Activated CD4-positive, alpha-beta T cell treated with anti-CD3 and anti-CD28 coated beads for 1 hour (primary cell): ENCODE data around the gene TMEM59L.

ENCODE experiments used
- DNase-seq: peaks from one replicate; pipeline ENCODE4 v3.0.0-alpha.2; 2020

The TMEM59L gene

DNA sequence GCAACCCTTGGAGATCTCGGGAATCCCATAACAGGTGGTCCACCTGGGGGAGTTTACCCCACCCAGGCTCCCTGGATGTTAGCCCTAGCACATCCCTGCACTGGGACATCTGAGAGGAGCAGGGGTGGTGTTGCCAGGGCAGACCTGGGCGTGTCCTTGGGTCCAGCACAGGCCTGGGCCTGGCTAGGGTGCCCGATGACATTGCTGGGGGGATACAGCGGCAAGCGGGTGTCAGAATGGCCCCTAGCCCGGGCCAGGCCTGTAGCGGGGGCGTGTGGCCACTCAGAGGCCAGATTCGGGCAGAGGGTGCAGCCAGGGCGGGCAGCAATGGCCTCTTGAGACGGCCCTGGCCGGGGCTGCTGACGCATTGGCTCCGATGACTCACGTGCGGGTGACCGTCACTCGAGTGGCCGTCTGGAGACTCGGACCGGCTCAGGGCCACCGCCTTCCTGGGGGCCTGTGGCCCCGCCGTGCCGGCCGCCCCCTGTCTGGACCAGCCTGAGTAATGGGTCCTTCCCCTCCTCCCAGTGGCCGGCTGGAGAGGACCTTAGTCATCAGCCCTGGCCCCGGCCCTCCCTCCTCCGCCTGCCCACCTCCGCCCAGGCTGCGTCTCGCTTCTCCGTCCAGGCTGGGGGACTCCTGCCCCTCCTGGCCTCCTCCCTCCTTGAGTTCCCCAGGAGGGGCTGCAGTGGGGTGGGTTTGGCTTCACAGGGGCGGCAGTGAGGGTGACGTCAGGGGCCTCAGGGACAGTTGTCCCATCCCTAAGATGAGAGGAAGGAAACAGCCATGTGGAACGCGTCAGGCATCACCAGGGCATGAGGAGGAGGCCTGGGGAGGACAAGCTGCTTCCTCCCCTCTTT is 47.6 kb downstream of the TMEM59L start:
- no peak for DNase-seq

DNA sequence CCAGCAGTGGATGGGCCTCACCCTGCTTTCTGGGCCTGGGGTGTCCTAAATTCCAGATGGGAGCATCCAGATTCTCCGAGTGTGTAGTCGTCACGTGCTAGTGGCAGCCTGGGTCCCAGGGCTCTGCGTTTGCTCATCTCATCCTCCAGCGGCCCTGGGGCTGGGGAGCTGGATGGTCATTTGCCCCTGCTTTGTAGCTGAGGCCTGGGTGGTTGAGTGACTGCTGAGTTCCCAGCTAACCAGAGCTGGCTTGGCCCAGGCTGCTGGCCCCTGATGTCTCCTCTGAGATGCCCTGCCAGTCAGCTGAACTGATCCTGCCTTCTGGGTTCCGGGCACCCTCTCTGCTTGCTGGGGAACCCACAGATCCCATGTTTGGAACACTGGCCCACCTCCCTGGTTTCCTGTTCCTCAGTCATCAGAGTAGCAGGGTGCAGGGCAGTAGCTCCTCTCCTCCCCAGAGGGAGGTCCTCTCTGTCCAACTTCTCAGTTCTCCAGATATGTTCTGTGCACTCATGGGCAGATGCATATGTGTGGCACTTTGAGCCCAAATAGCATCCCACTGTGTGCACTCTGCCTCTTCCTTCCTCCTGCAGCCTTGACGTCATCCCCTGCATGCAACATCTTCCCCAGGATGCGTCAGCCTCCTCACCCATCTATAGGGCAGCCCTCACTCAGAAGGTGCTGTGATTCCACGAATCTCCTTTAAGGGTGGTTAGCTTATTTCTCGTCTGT is 48.4 kb downstream of the TMEM59L start:
- DNase-seq = no peak

GRCh38 chr19:18662972-18663732 is 50.5 kb downstream of the TMEM59L start:
- DNase-seq = no peak

DNA sequence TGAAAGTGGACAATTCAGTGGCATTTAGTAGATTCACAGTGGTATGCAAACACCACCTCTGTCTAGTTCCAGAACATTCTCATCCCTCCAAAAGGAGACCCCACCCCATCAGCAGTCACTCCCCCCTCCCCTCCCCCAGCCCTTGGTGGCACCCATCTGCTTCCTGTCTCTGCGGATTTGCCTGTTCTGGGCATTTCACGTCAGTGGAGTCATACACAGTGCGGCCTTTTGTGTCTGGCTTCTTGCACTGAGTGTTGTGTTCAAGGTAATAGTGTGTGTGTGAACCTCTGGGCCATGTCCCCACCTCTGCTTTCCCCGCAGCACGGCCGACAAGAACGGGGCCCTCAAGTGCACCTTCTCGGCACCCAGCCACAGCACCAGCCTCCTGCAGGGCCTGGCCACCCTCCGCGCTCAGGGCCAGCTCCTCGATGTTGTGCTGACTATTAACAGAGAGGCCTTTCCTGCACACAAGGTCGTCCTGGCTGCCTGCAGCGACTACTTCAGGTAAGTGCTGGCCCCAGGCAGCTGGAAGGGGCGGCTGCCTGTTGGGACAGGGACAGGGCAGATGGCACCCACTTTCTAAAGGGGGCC is 51.4 kb downstream of the TMEM59L start:
- DNase-seq = no peak

DNA sequence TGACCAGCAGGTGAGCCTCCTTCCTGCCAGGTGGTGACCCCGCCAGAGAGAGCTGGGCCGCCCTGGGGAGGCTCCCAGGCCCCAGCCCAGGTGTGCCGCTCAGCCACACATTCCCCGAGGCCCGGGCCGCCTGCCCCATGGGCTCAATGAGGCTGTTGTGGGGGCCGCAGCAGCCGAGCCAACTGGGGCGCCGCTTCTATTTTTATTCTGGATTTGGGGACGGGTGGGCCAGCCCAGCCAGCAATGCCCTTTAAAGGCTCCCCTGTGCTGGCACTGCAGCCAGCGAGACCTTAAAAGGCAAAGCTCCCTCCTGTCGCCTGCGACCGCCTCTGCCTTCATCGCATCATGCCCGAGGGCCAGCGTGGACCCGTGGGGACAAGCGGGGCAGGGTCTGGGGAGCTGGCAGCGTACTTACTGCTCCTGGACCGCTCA is 53.1 kb downstream of the TMEM59L start:
- DNase-seq = no peak

DNA sequence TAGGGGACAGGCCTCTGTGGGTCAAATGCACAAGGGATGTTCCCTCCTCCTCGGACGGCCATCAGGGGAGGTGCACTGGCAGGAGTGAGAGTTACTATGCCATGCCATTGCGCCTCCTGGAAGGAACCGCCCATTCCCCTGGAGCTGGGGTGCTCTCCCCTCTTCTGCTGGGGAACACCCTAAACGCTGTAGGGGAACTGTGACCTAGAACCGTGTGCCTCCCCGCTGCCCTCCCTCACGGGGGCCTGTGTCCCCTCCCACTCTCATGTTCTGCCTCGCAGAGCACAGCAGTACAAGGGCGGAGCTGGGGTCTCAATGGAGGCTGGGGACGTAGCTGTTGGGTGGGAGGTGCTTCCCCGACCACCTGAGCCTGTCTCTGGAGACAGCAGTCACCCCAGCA is 53.6 kb downstream of the TMEM59L start:
- no peak for DNase-seq

DNA sequence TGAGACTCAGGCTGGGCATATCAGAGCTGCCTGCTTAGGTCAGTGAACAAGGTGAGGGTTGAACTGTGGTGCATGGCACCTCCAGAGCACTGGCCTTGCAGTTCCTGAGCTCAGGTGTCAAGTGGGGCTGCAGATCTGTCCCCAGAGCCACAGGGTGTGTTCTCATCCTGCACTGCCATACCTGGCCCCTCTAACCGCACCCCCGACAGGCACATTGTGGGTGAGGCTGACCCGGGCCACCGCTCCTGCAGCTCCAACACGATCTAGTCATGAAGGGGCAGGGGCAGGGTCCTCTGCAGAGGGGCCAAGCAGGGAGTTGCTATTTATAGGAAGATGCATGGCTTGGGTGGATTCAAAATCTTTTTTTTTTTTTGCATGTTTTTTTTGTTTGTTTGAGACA is 54.1 kb downstream of the TMEM59L start:
- DNase-seq = no peak

GRCh38 chr19:18667531-18668251 is 55.0 kb downstream of the TMEM59L start:
- no peak for DNase-seq

GRCh38 chr19:18668252-18668631 is 55.6 kb downstream of the TMEM59L start:
- no peak for DNase-seq

GRCh38 chr19:18668744-18669523 is 56.3 kb downstream of the TMEM59L start:
- no peak for DNase-seq

GRCh38 chr19:18669524-18669817 is 56.8 kb downstream of the TMEM59L start:
- DNase-seq = no peak

DNA sequence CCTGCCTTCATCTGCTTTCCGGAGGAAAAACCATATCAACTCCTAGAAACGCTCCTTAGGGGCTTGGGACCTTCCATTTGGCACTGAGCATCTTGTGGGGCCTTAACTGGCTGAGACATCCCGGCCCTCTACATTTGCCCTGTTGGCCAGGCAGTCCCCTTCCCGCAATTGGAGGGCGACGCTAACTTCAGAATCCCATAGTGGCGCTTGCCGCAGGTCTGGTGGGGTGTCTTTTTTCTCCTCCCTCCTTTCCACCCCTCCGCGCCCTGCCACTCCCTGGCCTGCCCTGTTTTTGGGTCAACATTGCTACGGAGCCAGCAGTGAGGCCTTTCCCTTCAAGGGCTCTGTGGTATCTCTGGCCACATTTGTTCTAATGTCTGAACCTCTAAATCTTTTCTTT is 57.2 kb downstream of the TMEM59L start:
- no peak for DNase-seq

GRCh38 chr19:18670312-18670711 is 57.6 kb downstream of the TMEM59L start:
- DNase-seq = no peak
